ENCODE data around the gene ARID1B.

DNA sequence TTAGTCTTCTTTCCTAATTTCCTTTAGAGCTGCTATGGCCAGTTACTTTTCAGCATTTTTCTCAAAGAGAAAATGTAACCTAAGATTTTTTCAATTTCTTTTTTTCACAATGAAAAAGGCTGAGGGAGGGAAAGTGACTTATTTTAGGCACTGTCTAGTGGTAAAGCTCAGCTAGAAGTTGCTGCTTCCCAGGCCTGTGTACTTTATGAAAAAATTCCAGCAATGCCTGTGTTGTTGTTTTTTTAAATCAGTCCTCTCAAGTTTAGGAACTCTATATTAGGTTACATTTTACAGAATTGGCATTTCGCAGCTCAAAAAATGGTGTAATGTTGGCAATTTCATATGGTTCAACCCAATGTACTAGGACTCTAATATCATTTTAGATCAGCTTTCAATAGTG, 269.6 kb downstream of the ARID1B start:
- TF ChIP-seq POLR2AphosphoS5 (IDR thresholded peaks at IDR 0.05; ENCODE audit: low read length), result no peak
- no peak for TF ChIP-seq EZH2 (IDR thresholded peaks at IDR 0.05; ENCODE audit: borderline replicate concordance, control insufficient read depth, low read depth, low read length)
- TF ChIP-seq, protein P1, sequence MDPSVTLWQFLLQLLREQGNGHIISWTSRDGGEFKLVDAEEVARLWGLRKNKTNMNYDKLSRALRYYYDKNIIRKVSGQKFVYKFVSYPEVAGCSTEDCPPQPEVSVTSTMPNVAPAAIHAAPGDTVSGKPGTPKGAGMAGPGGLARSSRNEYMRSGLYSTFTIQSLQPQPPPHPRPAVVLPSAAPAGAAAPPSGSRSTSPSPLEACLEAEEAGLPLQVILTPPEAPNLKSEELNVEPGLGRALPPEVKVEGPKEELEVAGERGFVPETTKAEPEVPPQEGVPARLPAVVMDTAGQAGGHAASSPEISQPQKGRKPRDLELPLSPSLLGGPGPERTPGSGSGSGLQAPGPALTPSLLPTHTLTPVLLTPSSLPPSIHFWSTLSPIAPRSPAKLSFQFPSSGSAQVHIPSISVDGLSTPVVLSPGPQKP (IDR thresholded peaks at IDR 0.05; ENCODE audit: low read depth, low read length), result no peak
- TF ChIP-seq WRNIP1 (IDR thresholded peaks at IDR 0.05; ENCODE audit: borderline replicate concordance, low read depth, low read length), result no peak
- TF ChIP-seq RCOR1 (conservative IDR thresholded peaks at IDR 0.05; ENCODE audit: low read depth, low read length), result no peak
- no peak for TF ChIP-seq MYC (IDR thresholded peaks at IDR 0.05; ENCODE audit: insufficient read depth, insufficient read length, insufficient replicate concordance, low read length, severe bottlenecking)
- TF ChIP-seq, protein P2, sequence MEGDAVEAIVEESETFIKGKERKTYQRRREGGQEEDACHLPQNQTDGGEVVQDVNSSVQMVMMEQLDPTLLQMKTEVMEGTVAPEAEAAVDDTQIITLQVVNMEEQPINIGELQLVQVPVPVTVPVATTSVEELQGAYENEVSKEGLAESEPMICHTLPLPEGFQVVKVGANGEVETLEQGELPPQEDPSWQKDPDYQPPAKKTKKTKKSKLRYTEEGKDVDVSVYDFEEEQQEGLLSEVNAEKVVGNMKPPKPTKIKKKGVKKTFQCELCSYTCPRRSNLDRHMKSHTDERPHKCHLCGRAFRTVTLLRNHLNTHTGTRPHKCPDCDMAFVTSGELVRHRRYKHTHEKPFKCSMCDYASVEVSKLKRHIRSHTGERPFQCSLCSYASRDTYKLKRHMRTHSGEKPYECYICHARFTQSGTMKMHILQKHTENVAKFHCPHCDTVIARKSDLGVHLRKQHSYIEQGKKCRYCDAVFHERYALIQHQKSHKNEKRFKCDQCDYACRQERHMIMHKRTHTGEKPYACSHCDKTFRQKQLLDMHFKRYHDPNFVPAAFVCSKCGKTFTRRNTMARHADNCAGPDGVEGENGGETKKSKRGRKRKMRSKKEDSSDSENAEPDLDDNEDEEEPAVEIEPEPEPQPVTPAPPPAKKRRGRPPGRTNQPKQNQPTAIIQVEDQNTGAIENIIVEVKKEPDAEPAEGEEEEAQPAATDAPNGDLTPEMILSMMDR (IDR thresholded peaks at IDR 0.05 in 2 of 3, conservative IDR thresholded peaks at IDR 0.05 in 1 of 3; ENCODE audit: control insufficient read depth in 2 of 3, extremely low read depth in 1 of 3, insufficient read depth in 1 of 3, low read depth in 3 of 3, low read length in 3 of 3), result no peak
- TF ChIP-seq BACH1 (IDR thresholded peaks at IDR 0.05; ENCODE audit: borderline replicate concordance), result no peak
- no peak for TF ChIP-seq EP300 (IDR thresholded peaks at IDR 0.05; ENCODE audit: borderline replicate concordance in 1 of 2, control insufficient read depth in 1 of 2, low read depth in 2 of 2, low read length in 2 of 2)
- no peak for TF ChIP-seq ATF7 (IDR thresholded peaks at IDR 0.05; ENCODE audit: low read depth)
- no peak for TF ChIP-seq EED (IDR thresholded peaks at IDR 0.05; ENCODE audit: low read depth)
- no peak for TF ChIP-seq POLR2A (IDR thresholded peaks at IDR 0.05; ENCODE audit: low read depth, low read length)

Data from GM12878 (cell line).